HS-5 (cell line): ENCODE data around the gene ACE.
"Not testable (repeated sequence)": the region's sequence is repeated elsewhere in the genome, so short reads cannot be mapped to it uniquely, and the experiment has no call there.

ENCODE experiments used
- DNase-seq: peaks from one replicate; pipeline ENCODE4 v3.0.0-alpha.2; 2012; ENCODE audit warnings: low read depth

Gene ACE

DNA sequence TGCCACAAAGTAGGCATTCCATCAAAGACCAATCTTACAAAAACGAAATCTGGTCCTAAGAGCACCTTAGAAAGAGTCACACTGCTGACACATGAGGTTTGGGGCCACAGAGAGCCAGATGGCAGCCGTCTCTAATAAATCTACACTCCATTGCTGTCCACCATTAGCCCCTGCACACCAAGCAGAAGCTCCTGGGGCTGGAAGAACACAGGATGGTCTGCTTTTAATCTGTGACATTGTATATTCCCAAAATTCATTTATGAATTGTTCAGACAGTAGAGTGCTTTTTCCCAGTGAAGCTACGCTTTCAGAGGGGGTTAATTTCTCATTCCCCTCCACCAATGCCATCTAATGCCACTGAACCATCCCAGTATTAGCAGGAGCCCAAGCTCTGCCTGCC is 32.4 kb upstream of the ACE start:
- DNase-seq: no peak

DNA sequence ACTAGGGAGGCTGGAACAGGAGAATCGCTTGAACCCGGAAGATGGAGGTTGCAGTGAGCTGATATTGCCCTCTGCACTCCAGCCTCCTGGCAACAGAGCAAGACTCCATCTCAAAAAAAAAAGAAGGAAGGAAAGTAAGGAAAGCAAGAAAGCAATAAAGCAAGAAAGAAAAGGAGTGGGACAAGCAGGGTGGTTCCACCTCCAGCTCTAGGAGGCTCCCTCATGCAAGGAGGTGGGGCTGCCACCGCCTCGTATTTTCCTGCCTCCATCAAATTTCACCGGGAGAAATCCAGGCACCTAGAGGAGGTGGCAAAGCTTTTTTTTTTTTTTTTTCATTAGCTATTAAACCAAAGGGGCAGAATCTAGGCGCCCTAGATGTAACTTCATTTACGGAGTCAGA is 31.8 kb upstream of the ACE start:
- DNase-seq: no peak

DNA sequence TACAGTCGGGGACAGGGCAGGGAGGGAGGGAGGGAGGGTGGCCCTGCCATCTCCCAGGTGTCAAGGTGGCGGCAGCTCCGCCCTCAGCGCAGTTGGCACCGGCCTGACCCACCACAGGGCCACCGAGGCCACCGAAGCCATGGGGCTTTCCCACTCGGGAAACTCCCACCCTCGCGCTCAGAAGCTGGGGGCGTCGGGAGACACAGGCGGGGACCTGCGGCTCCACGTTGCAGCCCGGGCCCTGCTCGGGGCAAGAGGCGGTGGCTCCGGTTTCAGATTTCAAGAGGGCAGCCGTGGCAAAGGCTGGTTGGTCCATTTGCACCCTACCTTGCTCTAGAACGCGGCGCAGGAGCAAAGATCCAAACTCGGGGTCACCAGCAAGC is 31.3 kb upstream of the ACE start:
- no peak for DNase-seq

DNA sequence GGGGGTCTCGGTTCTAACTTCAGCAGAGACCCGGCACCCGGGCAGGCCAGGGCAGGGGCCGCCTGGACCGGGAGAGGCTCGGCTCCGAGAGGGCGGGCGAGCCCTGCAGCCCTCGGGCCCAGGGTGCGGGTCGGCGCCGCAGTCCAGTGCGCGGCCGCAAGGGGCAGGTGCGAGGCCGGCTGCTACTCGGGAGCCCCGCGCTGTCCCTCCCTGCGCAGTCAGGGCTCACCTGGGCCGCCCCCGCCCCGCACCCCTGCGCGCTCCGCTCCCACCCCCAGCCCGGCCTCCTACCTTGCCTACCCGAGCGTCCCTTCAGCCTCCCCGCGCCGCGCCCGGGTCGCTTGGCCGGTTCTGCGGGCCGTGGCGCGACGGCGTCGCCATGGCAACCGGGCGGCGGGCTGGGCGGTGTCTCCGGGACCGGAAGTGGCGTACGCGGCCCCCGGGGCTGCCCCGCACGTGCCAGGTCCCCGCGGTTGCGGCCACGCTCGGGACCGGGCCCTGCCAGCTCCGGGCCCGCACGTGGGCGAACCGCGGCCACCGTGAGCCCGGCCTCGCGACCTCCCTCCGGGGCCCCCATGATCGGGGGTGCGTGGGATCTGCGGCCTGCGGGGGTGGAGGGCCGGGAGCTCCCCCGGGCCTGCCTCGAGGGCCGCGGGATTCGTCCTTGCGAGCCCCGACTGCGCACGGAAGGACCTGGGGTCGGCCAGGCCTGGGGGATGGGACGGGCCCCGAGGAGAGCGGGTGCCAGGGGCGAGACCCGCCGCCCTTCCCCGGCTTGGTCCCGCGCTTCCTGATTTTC is 30.7 kb upstream of the ACE start, which contains the start of gene CYB561:
Gene CYB561 (minus strand): TSS at position 353 of the 799 bp plus-strand sequence. CDS start 8,759 bp downstream, outside the sequence.
- no peak for DNase-seq

DNA sequence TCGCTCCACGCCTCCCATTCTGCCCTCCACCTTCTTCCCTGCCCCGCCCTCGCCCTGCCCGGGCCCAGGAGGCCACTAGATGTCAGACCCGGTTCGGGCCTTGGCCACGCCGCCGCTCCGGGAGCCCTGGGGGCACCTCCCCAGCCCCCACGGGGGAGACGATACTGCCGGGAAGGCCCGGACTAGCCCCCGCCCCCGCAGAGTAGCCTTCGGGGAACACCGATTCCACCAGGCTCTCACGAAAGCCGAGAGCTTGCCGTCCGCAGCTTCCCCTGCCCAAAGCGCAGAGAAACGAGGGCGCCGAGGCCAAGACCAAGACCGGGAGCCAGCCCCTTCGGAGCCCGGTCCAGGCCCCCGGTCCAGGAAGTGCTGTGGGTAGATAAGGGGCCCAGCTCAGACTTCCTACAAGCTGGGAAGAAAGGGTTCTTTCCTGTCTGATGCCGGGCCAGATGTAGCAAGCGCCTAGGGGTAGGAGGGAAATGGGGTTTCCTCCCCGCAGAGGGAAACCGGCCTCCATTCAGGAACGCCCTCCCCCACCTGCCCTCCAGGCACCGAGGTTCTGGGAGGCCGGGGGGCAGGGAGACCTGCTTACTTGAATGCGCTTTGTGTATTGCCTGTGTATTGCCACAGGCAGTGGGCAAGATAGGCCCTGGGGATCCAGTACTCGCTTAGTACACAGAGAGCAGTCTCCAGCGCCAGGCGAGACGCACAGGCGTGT is 29.9 kb upstream of the ACE start:
- DNase-seq: no peak

DNA sequence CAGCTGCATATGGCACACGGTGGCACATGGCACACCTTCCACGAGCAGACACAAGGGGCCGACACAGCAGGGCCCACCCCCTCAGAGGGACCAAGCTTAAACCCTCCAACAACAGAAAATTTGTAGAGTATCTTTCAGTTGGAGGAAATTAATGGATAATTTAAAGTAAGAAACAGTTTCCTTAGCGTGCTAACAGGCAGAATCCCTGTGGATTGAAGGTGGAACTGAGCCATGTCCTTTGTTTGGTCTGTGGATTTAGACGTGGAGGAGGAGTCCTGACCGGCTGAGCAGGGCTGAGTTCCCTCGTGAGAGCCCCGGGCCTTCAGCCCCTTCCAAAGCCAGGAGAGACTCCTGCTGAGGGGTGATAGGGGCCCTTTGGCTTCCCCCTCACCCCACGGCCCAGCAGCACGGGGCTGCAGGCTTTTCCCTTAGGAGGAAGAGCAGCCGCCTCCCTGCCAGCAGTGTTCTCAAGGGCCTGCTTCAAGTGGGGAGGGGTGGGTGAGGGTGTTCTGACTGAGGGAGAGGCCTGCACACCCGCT is 29.3 kb upstream of the ACE start:
- DNase-seq: no peak

DNA sequence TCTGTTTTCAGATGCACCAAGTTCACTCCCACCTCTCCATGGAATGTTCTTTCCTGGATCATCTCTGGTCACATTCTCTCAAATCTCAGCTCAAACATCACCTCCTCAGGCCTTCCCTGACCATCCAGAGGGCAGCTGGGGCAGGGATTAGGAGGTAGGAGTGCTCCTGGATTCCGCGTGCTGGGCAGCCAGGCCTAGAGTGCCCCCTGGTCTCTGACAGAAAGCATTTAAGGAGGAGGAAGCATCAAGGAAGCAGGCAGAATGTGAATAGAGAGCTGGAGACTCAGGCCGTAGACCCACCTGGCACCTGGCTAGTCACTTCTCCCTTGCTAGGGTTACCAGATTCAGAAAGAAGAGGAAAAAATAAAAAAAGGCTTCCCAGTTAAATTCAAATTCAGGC is 28.2 kb upstream of the ACE start:
- no peak for DNase-seq

DNA sequence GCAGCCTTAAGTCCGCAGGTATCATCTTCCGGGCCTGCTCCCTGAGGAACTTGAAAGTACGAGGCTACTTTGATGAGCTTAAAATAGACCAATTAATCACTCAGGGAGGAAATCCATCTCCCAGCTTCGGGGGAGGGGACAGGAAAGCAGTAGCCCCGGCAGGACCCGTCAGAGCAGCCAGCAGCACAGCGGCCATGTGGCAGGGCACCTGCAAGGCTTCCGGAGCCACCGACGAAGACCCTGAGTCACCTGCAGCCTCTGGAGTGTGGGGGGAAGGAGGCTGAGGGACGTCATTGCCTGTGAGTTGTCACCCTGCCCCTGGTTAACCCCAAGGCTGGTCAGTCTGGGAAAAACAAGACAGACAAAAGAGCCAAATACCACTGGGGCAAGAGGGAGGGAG is 26.3 kb upstream of the ACE start:
- no peak for DNase-seq

DNA sequence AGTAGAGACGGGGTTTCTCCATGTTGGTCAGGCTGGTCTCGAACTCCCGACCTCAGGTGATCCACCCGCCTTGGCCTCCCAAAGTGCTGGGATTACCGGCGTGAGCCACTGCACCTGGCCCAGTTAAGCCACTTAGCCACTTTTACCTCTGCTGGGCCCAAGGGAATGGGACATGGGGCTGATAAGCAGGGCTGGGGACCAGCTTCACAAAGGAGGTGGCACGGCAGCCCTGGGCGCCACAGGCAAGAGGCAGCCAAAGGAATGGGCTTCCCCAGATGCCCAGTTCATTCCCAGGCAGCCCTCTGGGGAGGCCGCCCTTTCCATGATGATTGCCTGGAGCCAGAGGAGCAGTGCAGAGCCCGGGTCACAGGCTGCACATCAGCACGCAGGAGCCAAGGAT is 25.7 kb upstream of the ACE start:
- no peak for DNase-seq

DNA sequence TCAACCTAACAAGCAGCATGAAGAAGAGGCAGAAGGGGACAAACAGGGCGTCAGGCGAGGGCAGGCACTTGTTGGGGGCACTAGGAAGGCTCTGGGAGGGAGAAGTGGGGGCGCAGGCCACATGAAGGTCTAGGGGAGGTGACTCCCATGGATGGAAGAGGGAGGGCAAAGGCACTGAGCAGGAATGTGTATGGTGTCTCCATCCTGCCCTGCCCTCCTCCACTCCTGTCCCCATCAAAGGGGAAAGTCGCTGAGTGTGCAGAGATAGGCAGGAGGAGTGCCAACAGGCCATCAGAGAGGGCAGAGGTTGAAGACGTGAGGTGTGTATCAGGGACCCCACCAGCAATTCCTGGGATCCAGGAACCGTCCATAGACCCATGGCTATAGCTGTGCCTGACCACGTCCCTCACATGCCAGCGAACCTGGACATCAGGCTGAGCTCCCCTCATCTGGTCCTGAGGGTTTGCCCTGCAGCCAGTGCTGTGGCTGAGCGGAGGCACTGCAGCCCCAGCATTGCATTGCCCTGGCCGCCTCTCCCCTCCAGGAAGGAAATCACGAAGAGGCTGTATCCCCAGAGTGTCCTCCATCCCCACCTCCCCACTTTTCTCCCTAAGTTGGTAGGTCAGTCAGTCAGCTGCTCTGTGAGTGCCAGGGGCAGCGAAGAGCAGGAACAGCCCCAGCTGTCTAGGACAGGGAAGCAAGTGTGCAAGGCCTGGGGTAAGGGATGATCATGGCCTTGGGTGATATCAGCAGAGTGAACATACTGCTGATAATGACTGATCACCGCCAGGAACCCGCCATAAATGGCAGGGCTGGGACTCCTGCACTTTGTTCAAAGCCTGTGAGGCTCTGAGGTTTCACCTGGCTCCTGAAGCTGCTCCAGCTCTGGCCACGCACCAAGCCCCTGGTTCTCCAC is 24.6 kb upstream of the ACE start:
- DNase-seq: no peak

DNA sequence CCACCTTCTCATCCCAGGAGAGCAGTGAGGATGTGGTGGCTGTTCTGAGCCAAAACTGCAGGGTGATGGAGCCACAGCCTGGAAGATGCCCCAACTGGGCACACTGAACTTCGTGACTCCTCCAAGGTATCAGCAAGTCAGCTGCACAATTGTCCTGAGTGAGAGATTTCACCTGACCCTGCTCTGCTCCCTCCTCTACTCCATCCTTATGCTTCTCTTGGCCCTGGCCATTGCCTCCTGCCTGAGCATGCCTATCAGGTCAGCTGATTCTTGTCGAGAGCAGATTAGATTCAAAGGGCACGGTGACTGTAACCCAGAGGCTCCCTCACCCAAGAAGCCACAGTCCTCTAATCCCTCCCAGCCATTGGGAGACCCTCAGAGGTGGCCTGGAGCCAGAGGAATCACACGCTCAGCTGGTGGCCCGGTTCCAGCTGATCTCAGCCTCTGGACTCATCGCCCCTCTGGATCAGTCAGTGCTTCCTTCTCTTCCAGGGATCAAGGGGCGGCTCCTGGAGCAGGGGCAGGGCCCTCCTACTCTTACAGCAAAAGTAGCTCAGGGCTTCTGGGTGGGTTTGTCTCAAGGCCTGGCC is 23.8 kb upstream of the ACE start:
- DNase-seq: no peak

DNA sequence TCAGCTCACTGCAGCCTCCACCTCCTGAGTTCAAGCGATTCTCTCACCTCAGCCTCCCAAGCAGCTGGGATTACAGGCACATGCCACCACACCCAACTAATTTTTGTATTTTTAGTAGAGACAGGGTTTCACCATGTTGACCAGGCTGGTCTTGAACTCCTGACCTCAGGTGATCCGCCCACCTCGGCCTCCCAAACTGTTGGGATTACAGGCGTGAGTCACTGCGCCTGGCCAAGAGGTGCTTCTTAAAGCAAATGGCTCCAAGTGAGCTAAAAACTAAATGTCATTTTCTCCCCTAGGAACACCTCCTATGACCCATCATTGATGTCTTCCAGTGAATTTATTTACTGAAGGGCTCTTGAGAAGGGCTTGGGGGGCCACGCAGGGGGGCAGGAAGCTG is 22.5 kb upstream of the ACE start:
- DNase-seq: not testable (repeated sequence)

DNA sequence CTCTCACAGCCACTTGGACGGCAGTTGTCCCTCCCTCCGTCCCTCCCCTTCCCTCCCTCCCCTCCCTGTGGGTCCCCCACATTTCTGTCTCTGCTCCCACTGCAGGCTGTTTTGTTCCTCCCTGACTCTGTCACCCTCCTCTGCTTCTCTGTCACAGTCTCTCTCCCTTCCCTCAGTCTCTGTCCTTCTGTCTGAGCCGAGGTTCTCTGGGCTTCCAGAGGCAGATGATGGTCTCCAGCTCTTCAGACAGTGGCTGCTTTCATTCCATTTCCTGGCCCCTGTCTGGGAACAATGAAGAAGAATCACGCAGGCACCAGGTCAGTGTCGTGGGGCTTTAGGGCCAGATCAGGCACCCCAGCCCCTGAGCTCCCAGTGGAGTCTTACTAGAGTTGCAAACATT is 21.9 kb upstream of the ACE start:
- no peak for DNase-seq

DNA sequence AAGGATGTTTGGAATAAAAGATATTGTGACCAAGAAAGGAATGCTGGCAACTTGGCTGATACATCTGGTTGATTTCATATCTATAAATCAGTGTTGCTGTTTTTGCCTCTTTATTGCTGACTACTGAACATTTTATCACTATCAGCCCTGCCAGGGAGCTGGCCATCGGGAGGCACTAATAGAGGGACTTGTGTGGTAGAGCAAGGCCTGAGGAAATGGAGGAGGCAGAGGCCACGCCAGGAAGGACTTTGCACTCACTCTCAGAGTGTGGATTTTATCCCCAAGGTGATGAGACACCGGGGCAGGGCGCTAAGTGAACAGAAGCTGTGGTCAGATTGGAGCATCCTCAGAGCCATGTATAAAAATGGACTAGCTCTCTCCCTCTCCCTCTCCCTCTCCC is 21.4 kb upstream of the ACE start:
- DNase-seq: no peak

DNA sequence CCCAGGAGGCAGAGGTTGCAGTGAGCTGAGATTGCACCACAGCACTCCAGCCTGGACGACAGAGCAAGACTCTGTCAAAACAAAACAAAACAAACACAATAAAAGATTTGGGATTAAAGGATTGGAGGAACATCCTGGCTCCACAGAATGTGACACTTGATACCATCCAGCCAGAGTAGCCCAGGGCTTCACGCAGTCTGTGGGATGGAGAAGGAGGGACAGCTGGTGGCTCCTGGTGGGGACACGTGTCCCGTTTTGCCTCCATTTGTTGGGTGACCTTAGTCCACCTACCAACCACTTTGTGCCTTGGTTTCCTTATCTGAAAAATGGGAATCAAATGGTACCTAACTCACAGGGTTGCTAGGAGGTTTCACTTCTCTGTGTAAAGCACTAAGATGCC is 18.4 kb upstream of the ACE start:
- no peak for DNase-seq

DNA sequence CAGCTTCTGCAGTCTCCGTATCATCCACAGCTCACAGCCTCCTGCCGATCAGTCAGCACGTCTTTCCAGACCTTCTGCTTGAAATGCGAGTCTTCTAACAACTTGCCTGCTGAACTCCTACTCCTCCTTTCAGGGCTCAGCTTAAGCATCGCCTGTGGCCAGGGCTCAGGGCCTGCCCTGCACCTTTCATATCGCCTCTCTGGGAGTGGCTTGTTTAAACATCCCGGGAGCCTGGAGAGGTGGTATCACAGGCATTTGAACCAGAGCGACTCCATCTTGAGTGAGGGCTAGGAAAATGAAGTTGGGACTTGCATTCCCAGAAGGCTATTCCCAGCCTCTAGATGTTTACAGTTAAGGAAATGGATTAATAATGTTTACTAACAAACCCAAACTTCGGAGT is 16.8 kb upstream of the ACE start:
- DNase-seq: no peak

DNA sequence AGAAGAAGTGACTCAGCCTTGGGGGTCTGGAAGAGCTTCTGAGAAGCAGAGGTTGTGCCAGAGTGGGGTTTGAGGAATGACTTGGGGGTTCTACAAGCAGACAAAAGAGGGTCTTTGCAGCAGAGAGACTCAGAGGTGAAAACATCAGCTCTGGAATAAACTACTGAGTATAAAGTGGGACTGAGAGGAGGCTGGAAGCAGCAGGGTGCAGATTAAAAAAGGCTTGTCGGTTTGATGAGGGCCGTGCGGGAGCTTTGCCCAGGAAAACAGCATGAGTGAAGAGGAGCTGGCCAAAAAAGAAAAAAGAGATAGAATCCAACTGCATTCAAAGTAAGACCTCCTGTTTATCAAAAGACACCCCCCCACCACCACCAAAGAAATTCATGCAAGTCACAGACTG is 13.1 kb upstream of the ACE start:
- DNase-seq: no peak

DNA sequence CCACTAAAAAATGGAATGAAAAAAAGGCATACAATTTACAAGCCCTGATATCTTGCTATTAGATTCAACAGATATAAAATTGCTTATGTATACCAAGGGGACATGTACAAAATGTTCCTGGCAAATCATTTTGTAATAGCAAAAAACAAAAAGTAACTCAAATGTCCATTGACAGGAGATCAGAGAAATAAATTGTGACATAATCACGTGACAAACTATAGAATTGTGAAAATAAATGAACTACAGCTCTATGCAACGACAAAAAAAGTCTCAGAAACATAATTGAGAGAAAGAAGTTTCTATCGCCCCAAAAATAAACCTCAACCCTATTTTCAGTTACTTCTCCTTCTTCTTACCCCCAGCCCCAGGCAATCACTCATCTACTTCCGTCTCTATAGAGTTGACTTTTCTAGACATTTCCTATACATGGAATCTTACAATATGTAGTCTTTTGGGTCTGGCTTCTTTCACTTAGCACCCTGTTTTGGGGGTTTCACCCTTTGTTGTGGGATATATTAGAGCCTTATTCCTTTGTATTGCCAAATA is 12.1 kb upstream of the ACE start:
- DNase-seq: no peak

DNA sequence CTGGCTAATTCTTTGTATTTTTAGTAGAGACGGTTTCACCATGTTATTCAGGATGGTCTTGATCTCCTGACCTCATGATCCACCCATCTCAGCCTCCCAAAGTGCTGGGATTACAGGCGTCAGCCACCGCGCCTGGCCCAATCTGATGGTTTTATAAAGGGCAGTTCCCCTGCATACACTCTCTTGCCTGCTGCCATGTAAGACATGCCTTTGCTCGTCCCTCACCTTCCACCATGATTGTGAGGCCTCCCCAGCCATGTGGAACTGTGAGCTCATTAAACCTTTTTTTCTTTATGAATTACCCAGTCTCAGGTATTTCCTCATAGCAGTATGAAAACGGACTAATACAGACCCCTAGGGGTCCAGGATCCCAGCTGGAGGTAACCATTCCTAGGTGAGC is 8.8 kb upstream of the ACE start:
- DNase-seq: not testable (repeated sequence)

DNA sequence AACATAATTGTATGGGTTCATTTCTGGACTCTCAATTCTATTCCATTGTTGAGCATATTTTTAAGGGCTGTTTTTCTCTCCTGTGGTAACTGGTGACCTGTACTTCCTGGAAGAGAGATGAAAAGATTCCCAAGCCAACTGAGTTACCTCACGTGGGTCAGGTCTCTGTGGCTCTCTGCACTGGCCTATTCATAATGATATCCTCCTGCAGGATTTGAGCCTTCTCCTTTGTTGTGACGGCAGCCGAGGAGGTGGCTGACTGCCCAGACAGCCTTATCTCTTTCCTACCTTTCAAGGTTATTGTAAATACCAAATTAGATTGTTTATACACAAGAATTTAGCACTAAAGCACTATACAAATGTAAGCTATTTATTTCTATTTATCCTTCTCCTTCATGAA is 2.7 kb upstream of the ACE start:
- DNase-seq: no peak

DNA sequence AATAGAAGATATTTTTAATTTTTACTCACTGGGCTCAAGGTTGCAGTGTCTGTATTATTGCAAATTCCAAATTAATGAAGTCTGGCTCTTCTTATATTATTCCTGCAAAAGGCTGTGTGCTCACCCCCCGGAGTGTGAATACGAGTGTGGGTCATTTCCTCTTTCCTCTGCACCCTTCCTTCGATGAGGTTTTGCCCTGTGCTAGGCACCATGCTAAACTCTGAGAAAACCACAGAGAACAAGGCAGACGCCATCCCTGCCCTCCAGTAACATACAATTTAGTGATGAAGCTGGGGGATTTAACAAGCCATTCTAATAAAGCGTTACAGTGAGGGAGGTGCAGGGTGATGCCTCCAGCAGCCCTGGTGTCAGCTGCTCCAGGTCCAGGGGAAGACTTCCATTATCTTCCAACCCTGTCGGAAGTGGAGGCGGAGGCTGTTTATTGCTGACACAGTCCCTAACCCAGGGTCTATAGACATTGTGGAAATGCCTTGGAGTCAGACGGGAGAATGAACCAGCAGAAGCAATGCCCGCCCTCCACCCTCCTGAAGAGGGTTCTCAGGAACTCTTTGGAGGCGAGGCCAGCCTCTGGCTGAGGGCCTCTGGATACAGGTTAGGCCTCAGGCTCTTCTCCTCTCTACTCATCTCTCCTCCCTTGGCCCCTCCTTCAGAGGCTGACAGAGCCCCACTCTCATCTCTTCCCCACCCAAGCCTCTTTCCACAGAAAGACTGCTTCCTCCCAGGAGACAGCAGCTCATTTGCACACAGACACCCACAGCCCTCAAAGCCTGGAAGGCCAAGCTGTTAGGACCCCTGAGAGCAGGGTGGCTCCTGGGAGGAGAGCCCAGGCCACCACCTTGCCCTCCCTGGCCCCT is 2.0 kb upstream of the ACE start:
- no peak for DNase-seq
